Amniotic stem cell (primary cell): ENCODE data around the gene CDKL2.

Experiments
- DNase-seq: peaks from one replicate; lab custom pipeline; 2025; lab: John Stamatoyannopoulos, UW

The CDKL2 gene

GRCh38 chr4:75639124-75639695 is 8.9 kb upstream of the CDKL2 start:
- DNase-seq: no peak

- no peak for DNase-seq
Observed at GRCh38 chr4:75637827-75638226, 7.5 kb upstream of the CDKL2 start.

GRCh38 chr4:75637176-75637575 is 6.8 kb upstream of the CDKL2 start:
- no peak for DNase-seq

DNA sequence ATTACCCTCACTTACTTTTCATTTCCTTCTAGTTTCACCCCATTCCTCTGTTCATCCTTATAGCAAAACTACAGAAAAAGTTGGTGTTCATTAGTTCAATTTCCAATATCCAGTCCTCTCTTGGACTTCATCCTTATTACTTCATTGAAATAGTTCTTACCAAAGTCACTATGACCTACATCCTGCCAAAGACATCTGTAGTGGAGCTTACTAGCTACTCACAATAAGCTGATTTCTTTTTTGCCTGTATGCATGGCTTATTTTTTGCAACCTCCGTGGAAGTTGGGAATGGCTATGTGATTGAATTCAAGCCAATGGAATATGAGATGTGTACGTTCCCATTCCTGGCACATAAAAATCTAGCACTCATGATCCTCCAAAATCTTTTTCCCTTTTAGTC is 4.6 kb upstream of the CDKL2 start:
- no peak for DNase-seq

DNA sequence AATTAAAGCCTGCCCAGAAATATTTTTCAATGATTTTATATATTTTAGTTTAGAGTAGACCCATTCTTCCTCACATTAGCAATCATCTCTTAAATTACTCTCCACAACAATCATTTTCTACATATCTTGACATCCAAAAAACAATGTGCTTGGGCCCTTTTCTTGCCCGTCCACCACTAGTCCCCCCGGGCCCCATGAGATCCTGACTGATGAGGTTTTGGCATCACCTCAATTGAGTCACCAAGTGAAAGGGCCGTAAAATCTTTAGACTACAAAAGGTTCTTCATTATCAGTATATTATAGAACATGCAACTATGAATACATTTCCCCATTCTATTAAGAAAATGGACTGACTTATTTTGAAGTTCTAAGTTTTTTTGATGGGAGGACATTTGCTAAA is 4.0 kb upstream of the CDKL2 start:
- no peak for DNase-seq

- no peak for DNase-seq
Observed at GRCh38 chr4:75633846-75634245, 3.5 kb upstream of the CDKL2 start.

DNA sequence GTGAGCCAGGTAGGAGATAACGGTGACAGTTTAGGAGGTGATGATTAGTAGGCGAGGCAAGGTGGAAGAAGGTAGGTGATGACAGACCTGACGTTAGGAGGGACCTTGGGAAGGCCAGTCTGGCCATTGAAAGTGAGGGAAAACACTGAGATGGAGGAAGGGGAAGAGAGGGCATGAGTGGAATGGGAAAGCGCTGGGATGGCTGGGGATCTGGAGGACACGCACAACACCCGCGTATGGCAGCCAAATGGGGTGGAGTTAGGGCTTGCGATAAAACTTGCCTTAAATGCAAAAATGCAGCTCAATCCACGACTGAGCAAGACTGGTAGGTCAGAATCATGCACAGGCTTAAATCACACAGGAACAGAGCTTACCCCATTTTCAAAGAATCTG is 605 bp upstream of the CDKL2 start:
- no peak for DNase-seq

GRCh38 chr4:75629239-75629638 is 1.1 kb downstream of the CDKL2 start:
- no peak for DNase-seq

- no peak for DNase-seq
Observed at GRCh38 chr4:75623026-75623425, 7.3 kb downstream of the CDKL2 start.

DNA sequence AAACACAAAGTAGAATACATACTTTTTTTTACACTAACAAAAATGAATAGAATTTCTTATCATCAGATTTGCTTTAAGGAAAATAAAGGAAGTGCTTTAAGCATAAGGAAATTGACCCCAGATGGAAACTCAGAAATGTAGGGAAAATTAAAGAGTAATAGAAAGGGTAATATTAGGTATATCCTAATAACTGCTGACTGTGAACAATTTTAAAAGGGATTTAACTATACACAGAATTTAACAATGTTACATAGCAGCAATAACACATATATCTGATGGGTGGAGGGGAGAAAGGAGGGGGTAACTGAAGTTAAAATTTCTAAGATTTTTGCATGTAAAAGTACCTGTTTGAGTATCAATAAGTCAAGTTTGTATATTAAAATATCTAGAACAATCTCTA is 8.6 kb downstream of the CDKL2 start:
- no peak for DNase-seq

GRCh38 chr4:75612306-75612705 is 18.0 kb downstream of the CDKL2 start:
- no peak for DNase-seq

- no peak for DNase-seq
Observed at GRCh38 chr4:75605928-75606327, 24.4 kb downstream of the CDKL2 start.

DNA sequence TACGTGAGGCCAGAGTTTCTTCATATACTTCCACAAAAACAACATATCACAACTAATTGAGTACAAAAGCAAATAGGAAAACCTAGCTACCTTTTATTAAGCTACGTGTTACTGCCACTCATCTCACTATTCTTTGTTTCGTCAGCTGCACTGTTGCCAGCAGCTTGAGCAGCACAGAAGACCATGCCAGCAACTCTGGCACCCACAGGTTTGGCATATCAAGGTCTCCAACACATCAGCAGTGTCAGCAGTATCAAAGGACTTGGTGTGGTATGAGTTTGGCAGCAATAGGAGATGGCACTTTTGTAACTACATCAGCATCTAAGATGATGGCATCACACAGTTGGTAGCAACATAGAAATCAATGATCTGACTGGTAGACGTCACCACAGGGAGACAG is 30.7 kb downstream of the CDKL2 start:
- no peak for DNase-seq

GRCh38 chr4:75598390-75598789 is 31.9 kb downstream of the CDKL2 start:
- DNase-seq: no peak

DNA sequence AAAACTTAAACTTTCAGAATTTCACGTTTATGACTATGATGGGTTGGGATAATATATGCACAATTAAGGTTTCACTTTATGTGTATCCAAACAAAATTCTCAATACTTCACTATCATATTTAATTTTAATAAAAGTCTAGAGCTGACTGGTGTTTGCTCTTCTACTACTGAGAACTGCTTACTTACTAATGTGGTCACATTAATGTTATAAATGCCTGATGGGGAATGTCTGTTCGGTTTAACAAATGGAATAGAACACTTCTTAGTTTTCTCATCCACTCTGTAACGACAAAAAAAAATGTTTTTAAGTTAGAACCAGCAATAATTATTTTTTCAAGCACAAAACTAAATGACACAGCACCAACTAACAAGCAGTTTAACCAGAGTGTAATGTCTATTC is 34.3 kb downstream of the CDKL2 start:
- no peak for DNase-seq

DNA sequence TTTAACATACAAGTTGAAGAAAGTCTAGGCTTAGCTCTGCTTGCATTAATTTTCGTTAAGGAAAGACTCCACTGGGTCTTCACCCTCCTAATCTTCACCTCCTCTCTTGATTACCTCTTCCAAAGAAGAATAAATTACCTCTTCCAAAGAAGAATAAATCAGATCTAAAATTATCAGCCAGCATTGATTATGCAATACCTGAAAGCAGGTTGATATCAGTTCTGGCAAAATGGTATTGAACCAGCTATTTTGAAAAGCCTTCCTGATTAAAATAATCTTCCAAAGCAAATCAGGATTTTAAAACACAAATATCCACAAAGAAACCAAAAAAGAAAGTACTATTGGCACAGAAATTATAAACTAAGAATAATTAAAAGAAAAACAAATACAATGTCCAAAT is 36.9 kb downstream of the CDKL2 start:
- DNase-seq: no peak

- no peak for DNase-seq
Observed at GRCh38 chr4:75584067-75584466, 46.3 kb downstream of the CDKL2 start.

GRCh38 chr4:75567725-75568124 is 62.6 kb downstream of the CDKL2 start:
- no peak for DNase-seq

DNA sequence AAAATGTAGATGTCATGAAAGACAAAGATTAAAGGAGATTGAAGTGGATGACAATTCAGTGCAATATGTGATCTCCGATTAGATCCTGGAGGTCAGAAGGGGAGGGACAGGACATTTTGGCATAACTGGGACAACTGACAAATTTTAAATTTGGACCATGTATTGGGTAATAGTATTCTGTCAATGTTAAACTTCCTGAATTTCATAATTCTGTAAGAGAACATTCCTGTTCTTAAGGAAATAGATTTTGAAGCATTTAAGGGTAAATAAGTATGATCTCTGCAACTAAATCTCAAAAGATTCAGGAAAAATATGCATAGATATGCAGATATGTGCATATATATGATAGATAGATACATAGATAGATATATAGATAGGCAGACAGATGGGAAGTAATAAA is 63.4 kb downstream of the CDKL2 start:
- DNase-seq: no peak

- DNase-seq: no peak
Observed at GRCh38 chr4:75565481-75565880, 64.8 kb downstream of the CDKL2 start.

DNA sequence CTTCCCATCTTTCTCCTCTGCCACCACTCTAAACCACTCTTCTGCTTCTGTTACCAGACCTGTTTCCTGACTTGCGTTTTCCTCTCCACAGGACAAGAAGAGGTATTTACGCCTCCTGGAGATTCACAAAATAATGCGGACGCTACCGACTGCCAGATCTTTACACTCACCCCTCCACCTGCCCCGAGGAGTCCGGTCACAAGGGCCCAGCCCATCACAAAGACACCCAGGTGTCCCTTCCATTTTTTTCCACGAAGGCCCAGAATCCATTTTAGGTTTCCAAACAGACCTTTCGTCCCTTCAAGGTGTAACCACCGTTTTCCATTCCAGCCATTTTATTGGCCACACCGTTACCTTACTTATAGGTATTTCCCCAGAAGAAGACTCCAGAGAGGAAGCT is 66.3 kb downstream of the CDKL2 start:
- no peak for DNase-seq

GRCh38 chr4:75561789-75562188 is 68.5 kb downstream of the CDKL2 start:
- DNase-seq: no peak

DNA sequence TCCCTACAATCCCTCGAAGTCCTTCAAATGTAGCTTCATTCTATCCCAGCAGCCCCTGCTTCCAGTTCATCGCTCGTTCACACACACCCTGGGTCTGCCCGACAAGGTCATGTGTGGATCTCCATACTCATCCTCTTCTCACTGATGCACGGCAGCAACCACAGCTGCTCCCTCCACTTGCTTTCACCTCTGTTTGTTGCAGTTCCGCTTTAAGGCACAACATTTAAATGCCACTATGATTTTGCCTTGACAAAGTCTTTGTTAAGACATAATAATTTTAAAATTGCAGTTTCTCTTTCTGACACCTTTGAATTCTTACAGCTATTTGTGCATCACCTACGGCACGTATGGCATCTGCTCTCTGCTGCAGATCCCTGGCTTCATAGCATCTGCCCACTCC is 72.6 kb downstream of the CDKL2 start:
- no peak for DNase-seq

- DNase-seq: no peak
Observed at GRCh38 chr4:75555294-75556164, 74.8 kb downstream of the CDKL2 start, which contains the start of gene ODAPH. Gene ODAPH, plus strand, starts transcription at chr4:75556066. Its CDS starts 17 bp downstream, at chr4:75556083.
